ENCODE data around the gene SCLY. TPM values are rescaled to one million over a fixed set of nuclear protein-coding genes. Genes with fewer than 3 reads are reported as not detected.

Gene SCLY
- total and polyA plus RNA-seq, 2 experiments from 2014 or later = 12.7 to 21.1 TPM

GRCh38 chr2:238106339-238106697 lies 45.5 kb downstream of the SCLY start:
- TF ChIP-seq EZH2 (IDR thresholded peaks at IDR 0.05; ENCODE audit: borderline replicate concordance) (no peak), EZH2phosphoT487 (IDR thresholded peaks at IDR 0.05; ENCODE audit: low read depth, severe bottlenecking, unreplicated experiment) (no peak), CTCF (IDR thresholded peaks at IDR 0.05; ENCODE audit: poor library complexity) (no peak)
- Histone ChIP-seq H2AFZ (no peak overlapping the region), H3K9me2 (replicated peaks; ENCODE audit: insufficient read depth) (no peaks in the 10 kb centered on the region), H3K4me2 (no peak overlapping the region), H3K9me3 (ENCODE audit: low read depth) (no peaks in the 10 kb centered on the region), H4K20me1 (ENCODE audit: insufficient read depth, poor library complexity, severe bottlenecking) (no peaks in the 10 kb centered on the region), H3K4me1 (ENCODE audit: insufficient read depth) (no peaks in the 10 kb centered on the region), H3K27me3 (no peaks in the 10 kb centered on the region), H3K36me3 (replicated peaks; ENCODE audit: insufficient read depth, low read depth) (no peaks in the 10 kb centered on the region), H3K27ac (no peak overlapping the region), H3K79me2 (no peaks in the 10 kb centered on the region), H3K4me3 (no peak overlapping the region)
- WGBS (ENCODE audit: low lambda C conversion rate, missing lambda C conversion rate) = 89% methylated on average over 13 of the region's 13 CpGs
- DNase-seq (ENCODE audit: low spot score) = peak; percentile 6

GRCh38 chr2:238106698-238107524 lies 46.1 kb downstream of the SCLY start:
- 87% methylated on average over 21 of the region's 28 CpGs for WGBS (ENCODE audit: low lambda C conversion rate, missing lambda C conversion rate)
- no peaks in the 10 kb centered on the region for H3K4me1 ChIP-seq (ENCODE audit: insufficient read depth)
- no peaks in the 10 kb centered on the region for H3K79me2 ChIP-seq
- peak; percentile 14 for DNase-seq (ENCODE audit: low spot score)
- no peak for TF ChIP-seq EZH2phosphoT487 (IDR thresholded peaks at IDR 0.05; ENCODE audit: low read depth, severe bottlenecking, unreplicated experiment)
- TF ChIP-seq EZH2 (IDR thresholded peaks at IDR 0.05; ENCODE audit: borderline replicate concordance) = no peak
- peak; percentile 31 for TF ChIP-seq CTCF (IDR thresholded peaks at IDR 0.05; ENCODE audit: poor library complexity)
- H3K27ac ChIP-seq = no peak overlapping the region
- H4K20me1 ChIP-seq (ENCODE audit: insufficient read depth, poor library complexity, severe bottlenecking) = no peaks in the 10 kb centered on the region
- H3K9me3 ChIP-seq (ENCODE audit: low read depth) = no peaks in the 10 kb centered on the region
- H3K36me3 ChIP-seq (replicated peaks; ENCODE audit: insufficient read depth, low read depth) = no peaks in the 10 kb centered on the region
- H3K9me2 ChIP-seq (replicated peaks; ENCODE audit: insufficient read depth) = no peaks in the 10 kb centered on the region
- no peak overlapping the region for H2AFZ ChIP-seq
- no peak overlapping the region for H3K4me3 ChIP-seq
- no peak overlapping the region for H3K4me2 ChIP-seq
- H3K27me3 ChIP-seq = no peaks in the 10 kb centered on the region

DNA sequence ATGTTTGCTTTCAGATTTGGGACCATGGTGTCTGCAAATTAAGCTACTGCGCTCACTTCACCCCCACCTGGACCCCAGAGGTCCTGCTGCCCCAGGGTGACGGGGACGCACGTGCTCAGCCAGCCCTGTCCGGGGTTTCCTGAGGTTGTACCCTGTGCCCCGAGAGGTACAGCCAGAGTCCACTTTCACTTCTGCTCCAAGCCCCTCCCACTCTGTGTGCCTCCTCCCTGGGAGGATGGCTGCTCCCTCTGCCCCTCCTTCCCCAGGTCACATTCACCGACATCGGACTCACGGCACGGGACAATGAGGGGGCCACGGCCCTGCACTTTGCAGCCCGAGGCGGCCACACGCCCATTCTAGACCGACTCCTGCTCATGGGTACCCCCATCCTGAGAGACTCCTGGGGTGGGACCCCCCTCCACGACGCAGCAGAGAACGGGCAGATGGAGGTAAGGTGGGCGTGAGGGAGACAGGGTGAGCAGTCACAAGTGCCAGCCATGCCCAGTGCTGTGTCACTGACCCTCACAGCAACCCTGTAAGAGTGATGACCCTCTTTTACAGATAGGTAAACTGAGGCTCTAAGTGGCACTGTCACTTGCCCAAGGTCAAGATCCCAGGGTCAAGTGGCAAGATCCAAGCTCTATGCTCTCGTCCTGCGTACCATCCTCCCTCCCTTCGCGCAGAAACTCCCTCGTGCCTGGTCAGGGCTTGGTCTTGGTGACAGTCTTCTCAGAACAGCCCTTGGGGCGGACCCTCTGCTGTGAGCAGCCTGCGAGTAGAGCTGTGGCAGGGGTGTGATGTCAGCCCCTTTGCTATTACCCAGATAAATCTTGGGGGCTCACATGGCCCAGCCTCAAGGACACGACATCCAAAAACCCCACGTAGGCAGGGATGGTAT lies 47.0 kb downstream of the SCLY start:
- Histone ChIP-seq H3K4me2 (no peak overlapping the region), H3K79me2 (no peaks in the 10 kb centered on the region), H3K9me2 (replicated peaks; ENCODE audit: insufficient read depth) (no peaks in the 10 kb centered on the region), H3K36me3 (replicated peaks; ENCODE audit: insufficient read depth, low read depth) (no peaks in the 10 kb centered on the region), H3K9me3 (ENCODE audit: low read depth) (peaks cover 8% of the 10 kb centered on the region), H3K27ac (no peak overlapping the region), H3K4me1 (ENCODE audit: insufficient read depth) (no peaks in the 10 kb centered on the region), H4K20me1 (ENCODE audit: insufficient read depth, poor library complexity, severe bottlenecking) (no peaks in the 10 kb centered on the region), H3K27me3 (no peaks in the 10 kb centered on the region), H2AFZ (no peak overlapping the region), H3K4me3 (no peak overlapping the region)
- peak; percentile 7 for DNase-seq (ENCODE audit: low spot score)
- 93% methylated on average over 28 of the region's 28 CpGs for WGBS (ENCODE audit: low lambda C conversion rate, missing lambda C conversion rate)
- TF ChIP-seq EZH2 (IDR thresholded peaks at IDR 0.05; ENCODE audit: borderline replicate concordance) (no peak), EZH2phosphoT487 (IDR thresholded peaks at IDR 0.05; ENCODE audit: low read depth, severe bottlenecking, unreplicated experiment) (no peak), CTCF (IDR thresholded peaks at IDR 0.05; ENCODE audit: poor library complexity) (no peak)

Measured in hepatocyte (in vitro differentiated cells).